Keratinocyte (primary cell): Measurements from ENCODE around the gene SHOC1. TPM values are rescaled to one million over a fixed set of nuclear protein-coding genes. Genes with fewer than 3 reads are reported as not detected.

Experiments used
- DNase-seq: peaks from one replicate; pipeline ENCODE4 v3.0.0-alpha.2; 2011; ENCODE audit warnings: low read depth, missing footprints, low spot score
- FAIRE-seq: peaks from 2 replicates; lab custom pipeline; 2011; peaks lifted over from hg19 to GRCh38; lab: Jason Lieb, UNC
- H2AFZ ChIP-seq: 2 replicates; pipeline ENCODE4 v1.6.0; 2012; ENCODE audit warnings: low read length, control low read depth, inconsistent platforms; ENCODE audit not compliant: control insufficient read depth
- H3K27ac ChIP-seq: 2 replicates; pipeline ENCODE4 v1.5.1; 2011; ENCODE audit warnings: low read length; ENCODE audit not compliant: control insufficient read depth, insufficient read depth
- H3K27me3 ChIP-seq: 3 replicates; pipeline ENCODE4 v1.6.0; 2011; ENCODE audit warnings: low read length; ENCODE audit not compliant: control insufficient read depth, insufficient read depth; ENCODE audit errors: extremely low read depth
- H3K36me3 ChIP-seq, 2 experiments: 2 replicates in 1 of 2; 3 replicates in 1 of 2; pipeline ENCODE4 v1.5.1; 2011; ENCODE audit warnings: low read length in 2 of 2, mild to moderate bottlenecking in 1 of 2; ENCODE audit not compliant: control insufficient read depth in 2 of 2, insufficient read depth in 2 of 2; ENCODE audit errors: extremely low read depth in 1 of 2
- H3K4me1 ChIP-seq: 3 replicates; pipeline ENCODE4 v1.5.1; 2011; ENCODE audit warnings: low read length; ENCODE audit not compliant: control insufficient read depth, insufficient read depth; ENCODE audit errors: extremely low read depth
- H3K4me2 ChIP-seq: 3 replicates; pipeline ENCODE4 v1.6.0; 2011; ENCODE audit warnings: low read depth, low read length; ENCODE audit not compliant: control insufficient read depth, insufficient read depth; ENCODE audit errors: extremely low read depth
- H3K4me3 ChIP-seq, 3 experiments: fragments of 200-600 bp in 1 of 3; sonication (generic) in 1 of 3; 2 replicates in 2 of 3; 3 replicates in 1 of 3; pipeline ENCODE4 v1.5.1; 2011 to 2016; ENCODE audit warnings: low read length in 3 of 3, mild to moderate bottlenecking in 3 of 3, control low read depth in 2 of 3, inconsistent platforms in 1 of 3, low read depth in 1 of 3, mixed read lengths in 1 of 3, mixed run types in 1 of 3, moderate library complexity in 1 of 3; ENCODE audit not compliant: control insufficient read depth in 2 of 3, insufficient read depth in 2 of 3; ENCODE audit errors: extremely low read depth in 1 of 3
- H3K79me2 ChIP-seq: 2 replicates; pipeline ENCODE4 v1.6.0; 2012; ENCODE audit warnings: low read length; ENCODE audit not compliant: control insufficient read depth, insufficient read depth
- H3K9ac ChIP-seq: 3 replicates; pipeline ENCODE4 v1.6.0; 2011; ENCODE audit warnings: low read length; ENCODE audit not compliant: control insufficient read depth, insufficient read depth; ENCODE audit errors: extremely low read depth
- H3K9me1 ChIP-seq: 3 replicates; pipeline ENCODE4 v1.6.0; 2011; ENCODE audit warnings: low read length; ENCODE audit not compliant: control insufficient read depth, insufficient read depth; ENCODE audit errors: extremely low read depth
- H3K9me3 ChIP-seq: 2 replicates; pipeline ENCODE4 v1.5.1; 2012; ENCODE audit warnings: low read depth, low read length; ENCODE audit not compliant: control insufficient read depth
- H4K20me1 ChIP-seq: 3 replicates; pipeline ENCODE4 v1.6.0; 2011; ENCODE audit warnings: low read length; ENCODE audit not compliant: control insufficient read depth, insufficient read depth; ENCODE audit errors: extremely low read depth
- EZH2 ChIP-seq: IDR thresholded peaks from one replicate; pipeline ENCODE4 v1.6.1; 2012; ENCODE audit warnings: inconsistent platforms, mild to moderate bottlenecking, low read length, moderate library complexity
- dilution Hi-C: fragments of 300-500 bp; cut with MboI; formaldehyde crosslinking; loops from one replicate; pipeline ENCODE4 v1.7.0; 2020; ENCODE audit warnings: low sequenced_read_pairs; ENCODE audit not compliant: extremely low pct_ligation_motif_present
- polyA plus RNA-seq, 5 experiments: library from polyadenylated mRNA; depleted of rRNA in 3 of 5; stranded (reverse) in 3 of 5; stranded (forward) in 1 of 5; unstranded in 1 of 5; fragments of >200 nt; gene quantifications; 1 replicate in 1 of 5; 2 replicates in 3 of 5; 3 replicates in 1 of 5; pipeline versions ENCODE4 v1.2.1 to v1.2.3, GENCODE V29; 2011 to 2012; ENCODE audit warnings: missing spikeins in 2 of 5, low read depth in 1 of 5, low replicate concordance in 1 of 5
- small RNA-seq, 3 experiments: library from RNA; depleted of rRNA; stranded (forward); fragments of <200 nt; gene quantifications; one replicate each; pipeline ENCODE3, GENCODE V24; 2012; ENCODE audit warnings: low read depth in 3 of 3, low replicate concordance in 1 of 3; ENCODE audit not compliant: insufficient read length in 3 of 3
- TF ChIP-seq, protein P1 (sequence below), 3 experiments: IDR thresholded peaks in 1 of 3; conservative IDR thresholded peaks in 1 of 3; optimal IDR thresholded peaks in 1 of 3; 2 replicates in 2 of 3; 3 replicates in 1 of 3; pipeline versions ENCODE3 to v1.5.1; 2011; ENCODE audit warnings: low read length in 3 of 3, mild to moderate bottlenecking in 3 of 3, moderate library complexity in 2 of 3, control low read depth in 1 of 3, inconsistent platforms in 1 of 3; ENCODE audit not compliant: insufficient read depth in 2 of 3; ENCODE audit errors: extremely low read depth in 1 of 3

SHOC1 gene
- polyA plus RNA-seq, 1 donor (not counting 4 experiments of a cell fraction or from before 2014, with no cell fraction given) = 0.03 TPM

GRCh38 chr9:111754800-111755199, 39.9 kb downstream of the SHOC1 start:
- no peaks in the 10 kb centered on the region for H4K20me1 ChIP-seq
- H2AFZ ChIP-seq = no peak overlapping the region
- no peaks in the 10 kb centered on the region for H3K27me3 ChIP-seq
- no peak overlapping the region for H3K4me3 ChIP-seq
- no peak overlapping the region for H3K4me2 ChIP-seq
- no peaks in the 10 kb centered on the region for H3K79me2 ChIP-seq
- no peaks in the 10 kb centered on the region for H3K36me3 ChIP-seq
- TF ChIP-seq, protein P1, sequence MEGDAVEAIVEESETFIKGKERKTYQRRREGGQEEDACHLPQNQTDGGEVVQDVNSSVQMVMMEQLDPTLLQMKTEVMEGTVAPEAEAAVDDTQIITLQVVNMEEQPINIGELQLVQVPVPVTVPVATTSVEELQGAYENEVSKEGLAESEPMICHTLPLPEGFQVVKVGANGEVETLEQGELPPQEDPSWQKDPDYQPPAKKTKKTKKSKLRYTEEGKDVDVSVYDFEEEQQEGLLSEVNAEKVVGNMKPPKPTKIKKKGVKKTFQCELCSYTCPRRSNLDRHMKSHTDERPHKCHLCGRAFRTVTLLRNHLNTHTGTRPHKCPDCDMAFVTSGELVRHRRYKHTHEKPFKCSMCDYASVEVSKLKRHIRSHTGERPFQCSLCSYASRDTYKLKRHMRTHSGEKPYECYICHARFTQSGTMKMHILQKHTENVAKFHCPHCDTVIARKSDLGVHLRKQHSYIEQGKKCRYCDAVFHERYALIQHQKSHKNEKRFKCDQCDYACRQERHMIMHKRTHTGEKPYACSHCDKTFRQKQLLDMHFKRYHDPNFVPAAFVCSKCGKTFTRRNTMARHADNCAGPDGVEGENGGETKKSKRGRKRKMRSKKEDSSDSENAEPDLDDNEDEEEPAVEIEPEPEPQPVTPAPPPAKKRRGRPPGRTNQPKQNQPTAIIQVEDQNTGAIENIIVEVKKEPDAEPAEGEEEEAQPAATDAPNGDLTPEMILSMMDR (optimal IDR thresholded peaks at IDR 0.05 in 1 of 3, IDR thresholded peaks at IDR 0.05 in 1 of 3, conservative IDR thresholded peaks at IDR 0.05 in 1 of 3; ENCODE audit: extremely low read depth in 1 of 3, insufficient read depth in 2 of 3, low read length in 3 of 3) = no peak
- TF ChIP-seq EZH2 = no peak
- no peak for DNase-seq
- dilution Hi-C loops = no loop called here
- no peak overlapping the region for H3K27ac ChIP-seq
- no peaks in the 10 kb centered on the region for H3K9me3 ChIP-seq
- no peak for FAIRE-seq
- no peaks in the 10 kb centered on the region for H3K9me1 ChIP-seq
- H3K9ac ChIP-seq = no peak overlapping the region
- no peaks in the 10 kb centered on the region for H3K4me1 ChIP-seq

GRCh38 chr9:111752455-111752854, 42.3 kb downstream of the SHOC1 start:
- Histone ChIP-seq H3K4me2 (no peak overlapping the region), H3K36me3 (no peaks in the 10 kb centered on the region), H3K27me3 (no peaks in the 10 kb centered on the region), H3K9ac (no peak overlapping the region), H3K4me3 (no peak overlapping the region), H3K9me3 (peaks cover 2% of the 10 kb centered on the region), H2AFZ (no peak overlapping the region), H3K9me1 (no peaks in the 10 kb centered on the region), H3K79me2 (no peaks in the 10 kb centered on the region), H4K20me1 (no peaks in the 10 kb centered on the region), H3K4me1 (no peaks in the 10 kb centered on the region), H3K27ac (no peak overlapping the region)
- dilution Hi-C loops = no loop called here
- TF ChIP-seq, protein P1 (optimal IDR thresholded peaks at IDR 0.05 in 1 of 3, IDR thresholded peaks at IDR 0.05 in 1 of 3, conservative IDR thresholded peaks at IDR 0.05 in 1 of 3; ENCODE audit: extremely low read depth in 1 of 3, insufficient read depth in 2 of 3, low read length in 3 of 3) = no peak
- TF ChIP-seq EZH2 = no peak
- no peak for DNase-seq
- FAIRE-seq = no peak

Small RNAs within 50 kb of the gene (small RNA-seq; reads per million reads assigned to genes)
- 0 reads per million in 3 experiments for gene RNU6-1013P

Other genes with a start within 250 kb of the SHOC1 start
- gene PTGR1, start 195.3 kb downstream of the SHOC1 start, polyA plus RNA-seq = 45.1 to 66.0 TPM (median 65.6 TPM) in 3 replicates
- gene DNAJC25, start 163.6 kb downstream of the SHOC1 start, polyA plus RNA-seq = 4.0 to 7.3 TPM (median 4.7 TPM) in 3 replicates
- 66.2 to 89.8 TPM (median 68.8 TPM) in 3 replicates for gene GNG10, start 133.3 kb downstream of the SHOC1 start, polyA plus RNA-seq
- gene UGCG, start 101.9 kb upstream of the SHOC1 start, polyA plus RNA-seq = 29.0 to 49.8 TPM (median 30.1 TPM) in 3 replicates